Measurements from ENCODE around the gene UBTD1.

The UBTD1 gene

DNA sequence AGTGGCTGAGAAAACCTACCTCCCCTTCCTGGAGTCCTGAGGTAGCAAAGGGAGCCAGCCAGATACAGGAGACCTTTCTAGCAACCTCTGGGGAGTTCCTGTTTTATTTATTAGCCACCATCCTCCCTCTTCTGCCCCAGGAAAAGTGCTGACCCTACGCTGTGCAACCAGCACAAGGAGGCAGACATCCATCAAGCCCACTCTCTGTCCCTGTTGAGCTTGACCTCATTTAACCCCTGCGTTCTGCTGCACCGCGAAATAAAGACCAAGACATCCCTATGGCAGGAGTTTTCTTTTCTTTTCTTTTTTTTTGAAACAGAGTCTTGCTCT lies 48.5 kb downstream of the UBTD1 start:
- no peak overlapping the region for H3K4me3 ChIP-seq (ENCODE audit: low read depth, low read length)
- TF ChIP-seq MYC (IDR thresholded peaks at IDR 0.05; ENCODE audit: low read depth, low read length), result no peak
- TF ChIP-seq, protein P1, sequence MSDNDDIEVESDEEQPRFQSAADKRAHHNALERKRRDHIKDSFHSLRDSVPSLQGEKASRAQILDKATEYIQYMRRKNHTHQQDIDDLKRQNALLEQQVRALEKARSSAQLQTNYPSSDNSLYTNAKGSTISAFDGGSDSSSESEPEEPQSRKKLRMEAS (IDR thresholded peaks at IDR 0.05; ENCODE audit: low read depth, low read length), result no peak
- no peak for TF ChIP-seq POLR2A (IDR thresholded peaks at IDR 0.05; ENCODE audit: extremely low read depth, insufficient read length)
- TF ChIP-seq, protein P2, sequence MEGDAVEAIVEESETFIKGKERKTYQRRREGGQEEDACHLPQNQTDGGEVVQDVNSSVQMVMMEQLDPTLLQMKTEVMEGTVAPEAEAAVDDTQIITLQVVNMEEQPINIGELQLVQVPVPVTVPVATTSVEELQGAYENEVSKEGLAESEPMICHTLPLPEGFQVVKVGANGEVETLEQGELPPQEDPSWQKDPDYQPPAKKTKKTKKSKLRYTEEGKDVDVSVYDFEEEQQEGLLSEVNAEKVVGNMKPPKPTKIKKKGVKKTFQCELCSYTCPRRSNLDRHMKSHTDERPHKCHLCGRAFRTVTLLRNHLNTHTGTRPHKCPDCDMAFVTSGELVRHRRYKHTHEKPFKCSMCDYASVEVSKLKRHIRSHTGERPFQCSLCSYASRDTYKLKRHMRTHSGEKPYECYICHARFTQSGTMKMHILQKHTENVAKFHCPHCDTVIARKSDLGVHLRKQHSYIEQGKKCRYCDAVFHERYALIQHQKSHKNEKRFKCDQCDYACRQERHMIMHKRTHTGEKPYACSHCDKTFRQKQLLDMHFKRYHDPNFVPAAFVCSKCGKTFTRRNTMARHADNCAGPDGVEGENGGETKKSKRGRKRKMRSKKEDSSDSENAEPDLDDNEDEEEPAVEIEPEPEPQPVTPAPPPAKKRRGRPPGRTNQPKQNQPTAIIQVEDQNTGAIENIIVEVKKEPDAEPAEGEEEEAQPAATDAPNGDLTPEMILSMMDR (IDR thresholded peaks at IDR 0.05; ENCODE audit: low read depth, low read length), result no peak
- no peak for DNase-seq (ENCODE audit: low read depth)

DNA sequence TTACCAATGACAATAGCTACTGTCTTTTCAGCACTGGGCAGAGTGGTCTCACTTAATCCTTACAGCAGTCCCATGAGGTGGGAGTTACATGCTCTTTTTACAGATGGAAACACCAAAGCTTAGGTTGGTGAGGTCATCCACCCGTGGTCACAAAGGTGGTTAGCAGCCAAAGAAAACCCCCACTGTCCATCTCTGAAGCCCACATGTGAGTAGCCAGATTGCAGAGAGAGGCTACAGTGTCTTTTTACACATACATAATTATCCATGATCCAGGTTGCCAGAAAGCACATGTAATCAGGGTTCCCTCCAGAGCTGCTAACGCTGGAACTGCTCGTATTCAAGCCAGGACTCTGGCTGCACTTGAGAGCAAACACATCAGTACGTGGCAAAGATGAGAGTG lies 49.2 kb downstream of the UBTD1 start:
- H3K4me3 ChIP-seq (ENCODE audit: low read depth, low read length), result no peak overlapping the region
- TF ChIP-seq, protein P2 (IDR thresholded peaks at IDR 0.05; ENCODE audit: low read depth, low read length), result no peak
- no peak for TF ChIP-seq POLR2A (IDR thresholded peaks at IDR 0.05; ENCODE audit: extremely low read depth, insufficient read length)
- TF ChIP-seq, protein P1 (IDR thresholded peaks at IDR 0.05; ENCODE audit: low read depth, low read length), result no peak
- no peak for TF ChIP-seq MYC (IDR thresholded peaks at IDR 0.05; ENCODE audit: low read depth, low read length)
- DNase-seq (ENCODE audit: low read depth), result no peak

DNA sequence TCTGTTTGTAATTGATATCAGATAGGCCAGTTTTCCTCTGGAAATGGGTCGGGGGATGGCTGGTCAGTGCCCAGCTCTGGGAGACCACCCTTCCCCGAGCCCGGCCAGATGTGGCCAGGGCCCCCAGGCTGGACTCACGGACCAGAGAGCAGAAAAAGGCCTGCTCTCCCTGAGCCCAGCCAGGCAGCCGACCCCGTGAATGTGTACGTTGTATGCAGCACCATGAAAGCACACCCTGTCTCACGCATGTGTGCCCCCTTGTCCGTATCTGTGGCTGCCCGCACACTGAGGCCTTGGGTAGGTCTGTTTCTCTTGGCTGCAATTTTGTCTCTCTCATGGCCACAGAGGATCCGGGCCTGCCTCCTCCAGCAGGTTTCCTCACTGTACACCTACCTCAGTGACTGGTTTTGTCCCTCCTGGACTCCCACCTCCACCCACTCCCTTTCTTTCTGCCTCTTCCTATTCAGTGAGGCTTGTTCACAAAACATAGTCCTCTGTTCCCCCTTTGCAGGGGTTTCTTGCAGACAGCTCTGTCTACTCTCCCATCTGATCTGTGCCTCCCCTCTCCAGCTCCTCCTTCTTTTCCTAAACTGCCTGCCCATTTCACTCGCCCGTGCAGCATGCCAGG lies 50.2 kb downstream of the UBTD1 start:
- H3K4me3 ChIP-seq (ENCODE audit: low read depth, low read length), result no peak overlapping the region
- TF ChIP-seq, protein P1 (IDR thresholded peaks at IDR 0.05; ENCODE audit: low read depth, low read length), result no peak
- TF ChIP-seq, protein P2 (IDR thresholded peaks at IDR 0.05; ENCODE audit: low read depth, low read length), result no peak
- TF ChIP-seq POLR2A (IDR thresholded peaks at IDR 0.05; ENCODE audit: extremely low read depth, insufficient read length) (no peak), MYC (IDR thresholded peaks at IDR 0.05; ENCODE audit: low read depth, low read length) (no peak)
- no peak for DNase-seq (ENCODE audit: low read depth)

DNA sequence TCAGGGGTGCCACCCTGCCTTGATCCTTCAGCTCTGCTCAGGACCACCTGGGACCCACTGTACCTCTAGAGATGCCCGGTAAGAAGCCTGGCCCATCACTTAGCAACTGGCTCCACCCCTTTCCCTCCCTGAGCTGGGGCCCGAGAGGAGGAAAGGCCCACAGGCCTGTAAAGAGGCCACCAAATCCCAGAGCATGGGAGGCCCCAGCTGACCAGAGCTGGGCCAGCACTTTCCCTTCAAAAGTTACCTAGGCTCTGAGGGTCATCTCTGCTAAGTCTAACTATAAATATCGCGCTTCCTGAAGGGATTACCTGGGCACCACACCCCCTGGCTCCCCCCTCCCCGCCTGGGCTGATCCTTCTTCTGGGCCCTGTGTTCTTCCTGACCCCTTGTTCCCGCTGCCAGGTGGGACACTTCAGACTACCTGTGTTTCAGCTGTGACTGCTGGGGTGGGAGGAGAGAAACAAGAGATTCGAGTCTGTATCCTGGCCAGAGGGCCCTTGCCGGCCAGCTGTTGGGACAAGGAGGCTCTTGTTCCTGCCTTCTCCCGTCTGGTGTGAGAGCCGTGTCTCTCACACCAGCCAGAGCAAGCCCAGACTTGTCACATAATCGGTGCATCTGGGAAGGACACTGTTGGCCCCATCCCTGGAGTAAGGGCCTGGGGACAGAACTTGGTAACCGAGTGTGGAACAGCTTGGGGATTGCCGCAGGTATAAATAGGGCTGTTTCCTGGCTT lies 51.0 kb downstream of the UBTD1 start:
- no peak for DNase-seq (ENCODE audit: low read depth)
- H3K4me3 ChIP-seq (ENCODE audit: low read depth, low read length), result no peak overlapping the region
- TF ChIP-seq, protein P2 (IDR thresholded peaks at IDR 0.05; ENCODE audit: low read depth, low read length), result no peak
- TF ChIP-seq, protein P1 (IDR thresholded peaks at IDR 0.05; ENCODE audit: low read depth, low read length), result no peak
- TF ChIP-seq POLR2A (IDR thresholded peaks at IDR 0.05; ENCODE audit: extremely low read depth, insufficient read length) (no peak), MYC (IDR thresholded peaks at IDR 0.05; ENCODE audit: low read depth, low read length) (no peak)

DNA sequence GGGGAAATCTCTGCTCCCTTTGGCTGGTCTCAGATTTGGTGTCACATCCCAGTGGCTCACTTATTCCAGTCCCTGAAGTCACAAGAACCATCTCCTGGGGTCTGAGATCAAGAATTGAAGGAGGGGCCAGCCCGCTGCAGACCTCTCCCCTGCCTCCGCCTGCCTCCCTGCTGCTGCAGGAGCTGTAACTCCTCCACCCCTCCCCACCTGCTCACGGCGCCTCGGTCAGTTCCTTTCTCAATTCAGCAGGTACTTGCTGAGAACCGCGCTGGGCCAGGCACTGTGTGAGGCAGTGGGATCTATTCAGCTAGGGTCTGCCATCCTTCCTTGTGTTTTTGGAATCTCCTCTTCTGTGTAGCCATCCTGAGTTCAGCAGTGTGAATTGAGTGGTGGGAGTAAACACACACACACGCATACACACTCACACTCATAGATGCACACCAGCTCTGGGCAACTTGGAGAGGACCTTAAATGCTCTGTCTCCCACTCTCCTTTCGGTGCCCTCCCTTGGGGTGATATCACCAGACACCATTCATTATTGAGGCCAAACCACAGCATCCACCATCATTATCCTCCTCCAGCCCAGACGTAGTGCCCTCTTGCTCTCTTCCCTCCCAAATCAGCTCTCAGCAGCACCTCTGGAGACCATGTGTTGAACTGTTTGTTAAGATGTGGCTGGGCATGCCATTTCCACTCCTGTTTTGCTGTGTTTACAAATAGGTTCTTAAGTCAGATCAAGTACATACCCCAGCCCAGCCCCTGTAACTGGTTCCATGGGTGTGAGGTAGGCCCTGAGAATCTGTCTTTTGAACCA lies 51.8 kb downstream of the UBTD1 start:
- no peak for DNase-seq (ENCODE audit: low read depth)
- TF ChIP-seq, protein P1 (IDR thresholded peaks at IDR 0.05; ENCODE audit: low read depth, low read length), result no peak
- TF ChIP-seq, protein P2 (IDR thresholded peaks at IDR 0.05; ENCODE audit: low read depth, low read length), result no peak
- no peak overlapping the region for H3K4me3 ChIP-seq (ENCODE audit: low read depth, low read length)
